Measurements from ENCODE around the gene MATK. TPM values are rescaled to one million over a fixed set of nuclear protein-coding genes. Genes with fewer than 3 reads are reported as not detected.

MATK gene
- total and polyA plus RNA-seq, 10 of the 15 experiments (the other 5 are each of a cell fraction or from before 2014, with no cell fraction given) = 0.24 to 2.2 (median 1.1) TPM; not detected in 2

- TF ChIP-seq ZNF687 (IDR thresholded peaks at IDR 0.05) (no peak), ZNF207 (IDR thresholded peaks at IDR 0.05; ENCODE audit: borderline replicate concordance) (no peak), BACH1 (IDR thresholded peaks at IDR 0.05; ENCODE audit: borderline replicate concordance) (no peak), NKRF (conservative IDR thresholded peaks at IDR 0.05) (no peak), MTA2 (IDR thresholded peaks at IDR 0.05; ENCODE audit: low read depth) (no peak), DPF2 (IDR thresholded peaks at IDR 0.05) (no peak), CBX5 (IDR thresholded peaks at IDR 0.05; ENCODE audit: low read depth) (no peak), ESRRA (IDR thresholded peaks at IDR 0.05; ENCODE audit: low read length) (no peak), KAT2A (conservative IDR thresholded peaks at IDR 0.05; ENCODE audit: control insufficient read depth, low read depth, low read length) (no peak)
These were observed 39.7 kb downstream of the MATK start (continued) for GRCh38 chr19:3746371-3747056.

Measured in GM12878 (cell line).